SK-N-SH (cell line): Measurements from ENCODE around the gene TCP1. TPM values are rescaled to one million over a fixed set of nuclear protein-coding genes. Genes with fewer than 3 reads are reported as not detected.

Experiments used
- CTCF ChIA-PET: fragments of 300-600, 350-600 bp; formaldehyde crosslinking; extraction: SDS; loops from one replicate; lab custom pipeline; 2021; lab: Yijun Ruan, JAX
- POLR2A ChIA-PET: fragments of 350-600 bp; sonication (Branson Sonifier 250); formaldehyde crosslinking; extraction: SDS; loops from one replicate; lab custom pipeline; 2020; ENCODE audit warnings: antibody characterized with exemption, inconsistent platforms; lab: Yijun Ruan, JAX
- DNase-seq: peaks from one replicate; pipeline ENCODE4 v3.0.0; 2012
- H2AFZ ChIP-seq: fragments of 200-600 bp; sonication (generic); 2 replicates; pipeline ENCODE4 v1.8.1; 2016; ENCODE audit warnings: antibody characterized with exemption, mild to moderate bottlenecking, low read depth
- H3F3A ChIP-seq: fragments of 200-600 bp; sonication (generic); replicated peaks from 2 replicates; pipeline ENCODE3; 2016; ENCODE audit warnings: antibody characterized with exemption, mild to moderate bottlenecking; ENCODE audit not compliant: insufficient read depth
- H3K27ac ChIP-seq, 2 experiments: fragments of 200-500 bp in 1 of 2; fragments of 200-600 bp in 1 of 2; sonication (Bioruptor generic) in 1 of 2; sonication (generic), shearing (Covaris generic) in 1 of 2; 2 replicates each; pipeline versions ENCODE4 v1.5.1 to v1.6.1; 2014 to 2016; ENCODE audit warnings: low read depth in 2 of 2, inconsistent platforms in 1 of 2, low read length in 1 of 2, mild to moderate bottlenecking in 1 of 2, mixed read lengths in 1 of 2
- H3K27me3 ChIP-seq: fragments of 200-600 bp; sonication (generic), shearing (Covaris generic); 2 replicates; pipeline ENCODE4 v1.6.1; 2016; ENCODE audit warnings: mixed run types; ENCODE audit not compliant: insufficient read depth
- H3K36me3 ChIP-seq, 2 experiments: fragments of 200-500 bp in 1 of 2; fragments of 200-600 bp in 1 of 2; sonication (Bioruptor generic) in 1 of 2; sonication (generic) in 1 of 2; replicated peaks in 1 of 2; 2 replicates each; pipeline versions ENCODE3 to v1.5.1; 2014 to 2016; ENCODE audit warnings: low read length in 1 of 2, mild to moderate bottlenecking in 1 of 2; ENCODE audit not compliant: insufficient read depth in 2 of 2, control insufficient read depth in 1 of 2
- H3K4me1 ChIP-seq, 2 experiments: fragments of 200-500 bp in 1 of 2; fragments of 200-600 bp in 1 of 2; sonication (Bioruptor generic) in 1 of 2; sonication (generic), shearing (Covaris generic) in 1 of 2; 2 replicates each; pipeline versions ENCODE4 v1.5.1 to v1.6.1; 2014 to 2016; ENCODE audit warnings: low read depth in 1 of 2, low read length in 1 of 2, mixed run types in 1 of 2; ENCODE audit not compliant: insufficient read depth in 2 of 2, control insufficient read depth in 1 of 2
- H3K4me2 ChIP-seq: fragments of 200-600 bp; sonication (generic), shearing (Covaris generic); 2 replicates; pipeline ENCODE4 v1.6.1; 2017; ENCODE audit warnings: mixed run types
- H3K4me3 ChIP-seq, 2 experiments: fragments of 200-500 bp in 1 of 2; fragments of 200-600 bp in 1 of 2; sonication (Bioruptor generic) in 1 of 2; sonication (generic), shearing (Covaris generic) in 1 of 2; 2 replicates each; pipeline versions ENCODE4 v1.5.1 to v1.8.1; 2014 to 2016; ENCODE audit warnings: low read depth in 2 of 2, inconsistent platforms in 1 of 2, low read length in 1 of 2, mild to moderate bottlenecking in 1 of 2, mixed read lengths in 1 of 2, moderate library complexity in 1 of 2
- H3K79me2 ChIP-seq: fragments of 200-600 bp; sonication (generic); 2 replicates; pipeline ENCODE4 v1.8.1; 2017; ENCODE audit warnings: mild to moderate bottlenecking; ENCODE audit not compliant: insufficient read depth
- H3K9ac ChIP-seq: fragments of 200-600 bp; sonication (generic); 2 replicates; pipeline ENCODE4 v1.6.1; 2017; ENCODE audit warnings: mixed run types
- H3K9me2 ChIP-seq: fragments of 200-600 bp; sonication (generic); 2 replicates; pipeline ENCODE4 v1.6.1; 2017; ENCODE audit warnings: mixed run types
- H3K9me3 ChIP-seq: fragments of 200-600 bp; sonication (generic); 2 replicates; pipeline ENCODE4 v1.6.1; 2017; ENCODE audit warnings: mixed run types, mild to moderate bottlenecking, moderate library complexity
- H4K20me1 ChIP-seq: fragments of 200-600 bp; sonication (generic); 2 replicates; pipeline ENCODE4 v1.6.1; 2017; ENCODE audit warnings: mild to moderate bottlenecking, mixed run types; ENCODE audit not compliant: insufficient read depth
- ELF1 ChIP-seq: IDR thresholded peaks from 2 replicates; pipeline ENCODE4 v1.4.0; 2012
- EP300 ChIP-seq, 2 experiments: IDR thresholded peaks; 2 replicates each; pipeline versions ENCODE4 v1.4.0 to v1.6.1; 2012; ENCODE audit warnings: borderline replicate concordance in 1 of 2, low read depth in 1 of 2, low read length in 1 of 2
- EZH2phosphoT487 ChIP-seq: fragments of 200-600 bp; sonication (generic); IDR thresholded peaks from 2 replicates; pipeline ENCODE4 v1.6.1; 2017; ENCODE audit warnings: low read depth, mixed run types, mild to moderate bottlenecking, antibody characterized with exemption, moderate library complexity, borderline replicate concordance
- FOSL2 ChIP-seq: IDR thresholded peaks from 2 replicates; pipeline ENCODE4 v1.4.0; 2012; ENCODE audit warnings: low read depth, mild to moderate bottlenecking, moderate library complexity, borderline replicate concordance
- JUND ChIP-seq: IDR thresholded peaks from 2 replicates; pipeline ENCODE4 v1.4.0; 2012
- MAX ChIP-seq: IDR thresholded peaks from 2 replicates; pipeline ENCODE4 v1.4.0; 2012; ENCODE audit warnings: low read depth
- MEF2A ChIP-seq: IDR thresholded peaks from 2 replicates; pipeline ENCODE4 v1.4.0; 2012; ENCODE audit warnings: low read depth, borderline replicate concordance
- RFX5 ChIP-seq: IDR thresholded peaks from 2 replicates; pipeline ENCODE4 v1.6.1; 2012; ENCODE audit warnings: mild to moderate bottlenecking, improper control_type of control experiment, low read length
- RXRA ChIP-seq: IDR thresholded peaks from 2 replicates; pipeline ENCODE4 v1.4.0; 2012; ENCODE audit warnings: low read depth, mild to moderate bottlenecking, borderline replicate concordance
- TEAD4 ChIP-seq: IDR thresholded peaks from 2 replicates; pipeline ENCODE4 v1.4.0; 2012; ENCODE audit warnings: mild to moderate bottlenecking, borderline replicate concordance; ENCODE audit not compliant: insufficient read depth
- USF1 ChIP-seq: IDR thresholded peaks from 2 replicates; pipeline ENCODE4 v1.4.0; 2012; ENCODE audit warnings: low read depth, borderline replicate concordance
- USF2 ChIP-seq: fragments of 150-350 bp; IDR thresholded peaks from 2 replicates; pipeline ENCODE4 v1.6.1; 2017; ENCODE audit warnings: antibody characterized with exemption, low read length, low read depth, borderline replicate concordance
- ZBTB33 ChIP-seq: IDR thresholded peaks from 2 replicates; pipeline ENCODE4 v1.4.0; 2012; ENCODE audit warnings: low read depth, borderline replicate concordance
- WGBS: methylation state at CpG from one replicate; pipeline ENCODE4 v1.1.6; 2017; ENCODE audit warnings: low lambda C conversion rate; 5-methylcytosine and 5-hydroxymethylcytosine counted together
- polyA plus RNA-seq, 3 experiments: library from polyadenylated mRNA; depleted of rRNA; stranded (reverse); fragments of >200 nt; gene quantifications; 2 replicates each; pipeline ENCODE4 v1.2.3, GENCODE V29; 2012

Gene TCP1
- polyA plus RNA-seq, 1 of the 3 experiments (the other 2 are of a cell fraction) = 154 TPM

GRCh38 chr6:159772196-159772595 lies 17.2 kb downstream of the TCP1 start:
- Histone ChIP-seq H3K9ac (no peak overlapping the region), H3F3A (peaks cover under 1% of the 10 kb centered on the region), H2AFZ (no peak overlapping the region), H3K9me2 (no peaks in the 10 kb centered on the region), H3K79me2 (no peaks in the 10 kb centered on the region), H3K27me3 (no peaks in the 10 kb centered on the region), H3K4me1 (no peaks in the 10 kb centered on the region), H3K36me3 (peaks cover 49 to 50% of the 10 kb centered on the region in 2 experiments)
- CTCF ChIA-PET = no interaction called here
- DNase-seq = no peak
- TF ChIP-seq RFX5 (no peak), RXRA (no peak), USF2 (no peak), MEF2A (no peak), USF1 (no peak), TEAD4 (no peak), FOSL2 (no peak), MAX (no peak), ELF1 (no peak), ZBTB33 (no peak), JUND (no peak), EP300 (IDR thresholded peaks at IDR 0.05; ENCODE audit: borderline replicate concordance in 1 of 2, low read depth in 1 of 2, low read length in 1 of 2) (no peak)
- TF ChIP-seq, all 33 proteins: peak for 0
- POLR2A ChIA-PET = interaction anchor here (0.6 kb wide), 1 partner anchor 10 kb away, joined by 3 read pairs; no protein-coding TSS in a partner anchor
- H3K27ac ChIP-seq = no peak overlapping the region
- no peaks in the 10 kb centered on the region for H4K20me1 ChIP-seq
- H3K4me2 ChIP-seq = no peak overlapping the region
- no peaks in the 10 kb centered on the region for H3K9me3 ChIP-seq
- 0% methylated on average over 1 of the region's 1 CpG for WGBS
- no peak overlapping the region for H3K4me3 ChIP-seq

- TF ChIP-seq FOSL2 (no peak), EZH2phosphoT487 (no peak), USF1 (no peak)
- Histone ChIP-seq H3K27me3 (no peaks in the 10 kb centered on the region), H3K36me3 (peaks cover 44 to 69% of the 10 kb centered on the region in 2 experiments), H2AFZ (no peak overlapping the region), H3K9me3 (no peaks in the 10 kb centered on the region), H3K4me1 (no peaks in the 10 kb centered on the region), H3K4me2 (no peak overlapping the region), H3K79me2 (no peaks in the 10 kb centered on the region), H3F3A (no peaks in the 10 kb centered on the region), H3K9me2 (no peaks in the 10 kb centered on the region), H3K4me3 (no peak overlapping the region), H4K20me1 (no peaks in the 10 kb centered on the region), H3K9ac (no peak overlapping the region), H3K27ac (no peak overlapping the region)
- ChIA-PET POLR2A (interaction anchor here (0.9 kb wide), 1 partner anchor 20 kb away, joined by 3 read pairs; the partner anchor contains the start of gene TCP1), CTCF (no interaction called here)
- no peak for DNase-seq
Observed at GRCh38 chr6:159769470-159769869, 19.9 kb downstream of the TCP1 start.
